Upper lobe of left lung (tissue), 6 donors: ENCODE results near the gene KIF26B. TPM values are rescaled to one million over a fixed set of nuclear protein-coding genes. Genes with fewer than 3 reads are reported as not detected.

ENCODE experiments used
- ATAC-seq, 2 donors: fragments of 200-7000 bp; cut with Tn5 transposase; one replicate each; pipeline ENCODE4 v1.9.1; 2022; ENCODE audit warnings: mild to moderate bottlenecking in 2 of 2, moderate library complexity in 2 of 2; ENCODE audit not compliant: low FRiP score in 2 of 2
- DNase-seq, 2 donors: peaks; one replicate each; pipeline ENCODE4 v3.0.0-alpha.2; 2019 to 2020
- H3K27ac ChIP-seq, 4 donors: fragments of 200-600 bp; sonication (generic); one replicate each; pipeline ENCODE4 v1.5.1; 2016 to 2019
- H3K27me3 ChIP-seq, 4 donors: fragments of 200-600 bp; sonication (generic); one replicate each; pipeline ENCODE4 v1.5.1; 2017 to 2019
- H3K36me3 ChIP-seq, 4 donors: fragments of 200-600 bp; sonication (generic); one replicate each; pipeline ENCODE4 v1.5.1; 2016 to 2019
- H3K4me1 ChIP-seq, 4 donors: fragments of 200-600 bp; sonication (generic); one replicate each; pipeline ENCODE4 v1.5.1; 2018 to 2019
- H3K4me3 ChIP-seq, 4 donors: fragments of 200-600 bp; sonication (generic); one replicate each; pipeline ENCODE4 v1.5.1; 2017 to 2019; ENCODE audit warnings: mild to moderate bottlenecking in 2 of 4, moderate library complexity in 1 of 4
- H3K9me3 ChIP-seq, 4 donors: fragments of 200-600 bp; sonication (generic); one replicate each; pipeline ENCODE4 v1.5.1; 2018 to 2019
- CTCF ChIP-seq, 6 experiments: fragments of 450-650 bp in 4 of 6; fragments of 200-600 bp in 2 of 6; sonication (generic) in 2 of 6; IDR thresholded peaks; one replicate each; pipeline ENCODE4 v1.5.1; 2016 to 2019; ENCODE audit warnings: antibody characterized with exemption in 6 of 6
- EP300 ChIP-seq, 4 donors: sonication (generic); formaldehyde crosslinking; IDR thresholded peaks; one replicate each; pipeline ENCODE4 v1.5.1; 2017; ENCODE audit warnings: antibody characterized with exemption in 4 of 4, control low read depth in 2 of 4
- POLR2A ChIP-seq, 4 donors: fragments of 450-650 bp; IDR thresholded peaks; one replicate each; pipeline ENCODE4 v1.5.1; 2016 to 2017; ENCODE audit warnings: antibody characterized with exemption in 4 of 4, mild to moderate bottlenecking in 2 of 4
- POLR2AphosphoS5 ChIP-seq, 2 donors: sonication (generic); formaldehyde crosslinking; IDR thresholded peaks; one replicate each; pipeline ENCODE4 v1.5.1; 2017; ENCODE audit warnings: antibody characterized with exemption in 2 of 2
- WGBS, 2 donors: methylation state at CpG; one replicate each; pipeline ENCODE4 v1.1.5; 2017 to 2018; 5-methylcytosine and 5-hydroxymethylcytosine counted together
- total RNA-seq, 6 donors: library from RNA; depleted of rRNA in 4 of 6; stranded (reverse); fragments of >200 nt in 4 of 6; gene quantifications; one replicate each; pipeline versions ENCODE4 v1.1.0 to v1.2.1, GENCODE V29; 2016 to 2021
- donor health status: DM: no; HTN: no; CAD: no; lungs with moderate emphysema.
- donor health status: DM: no; HTN: yes; CAD: no; lungs with severe emphysema.

The KIF26B gene
- total RNA-seq, 6 donors from 2014 or later, result 1.2 to 4.3 (median 2.1) TPM

- Histone ChIP-seq H3K9me3 (no peaks in the 10 kb centered on the region), H3K4me1 (no peaks in the 10 kb centered on the region), H3K27me3 (no peaks in the 10 kb centered on the region), H3K36me3 (no peaks in the 10 kb centered on the region), H3K27ac (no peak overlapping the region), H3K4me3 (no peak overlapping the region)
- 83 to 86% methylated on average over 6 of the region's 6 CpGs for WGBS, 2 donors
- no peak for ATAC-seq
- no peak for DNase-seq
- TF ChIP-seq POLR2AphosphoS5 (IDR thresholded peaks at IDR 0.05) (no peak), EP300 (IDR thresholded peaks at IDR 0.05) (no peak), CTCF (IDR thresholded peaks at IDR 0.05) (no peak), POLR2A (IDR thresholded peaks at IDR 0.05) (no peak)
Measured at GRCh38 chr1:245469006-245469405, 314.2 kb downstream of the KIF26B start.

- DNase-seq (no peak), ATAC-seq (no peak)
- WGBS, 2 donors, result 90 to 96% methylated on average over 6 of the region's 6 CpGs
Measured at GRCh38 chr1:245469734-245470133, 314.9 kb downstream of the KIF26B start.

GRCh38 chr1:245475126-245475525 is 320.3 kb downstream of the KIF26B start:
- Histone ChIP-seq H3K4me3 (no peak overlapping the region), H3K27ac (no peak overlapping the region), H3K4me1 (no peaks in the 10 kb centered on the region), H3K27me3 (no peaks in the 10 kb centered on the region), H3K36me3 (no peaks in the 10 kb centered on the region), H3K9me3 (no peaks in the 10 kb centered on the region)
- 80 to 91% methylated on average over 7 of the region's 7 CpGs for WGBS, 2 donors
- ATAC-seq (no peak), DNase-seq (no peak)
- no peak for TF ChIP-seq POLR2AphosphoS5 (IDR thresholded peaks at IDR 0.05)

More at GRCh38 chr1:245469734-245470133, 314.9 kb downstream of the KIF26B start:
- H3K27me3 ChIP-seq, result no peaks in the 10 kb centered on the region
- no peak overlapping the region for H3K27ac ChIP-seq
- no peaks in the 10 kb centered on the region for H3K9me3 ChIP-seq
- no peaks in the 10 kb centered on the region for H3K36me3 ChIP-seq
- no peak overlapping the region for H3K4me3 ChIP-seq
- TF ChIP-seq POLR2A (IDR thresholded peaks at IDR 0.05) (no peak), EP300 (IDR thresholded peaks at IDR 0.05) (no peak)
- H3K4me1 ChIP-seq, result no peaks in the 10 kb centered on the region

- WGBS, 2 donors, result 78% methylated on average over 6 of the region's 6 CpGs
- no peaks in the 10 kb centered on the region for H3K27me3 ChIP-seq
- H3K4me3 ChIP-seq, result no peak overlapping the region
- ATAC-seq, result no peak
- H3K27ac ChIP-seq, result no peak overlapping the region
- H3K9me3 ChIP-seq, result no peaks in the 10 kb centered on the region
- no peaks in the 10 kb centered on the region for H3K4me1 ChIP-seq
- no peaks in the 10 kb centered on the region for H3K36me3 ChIP-seq
- TF ChIP-seq CTCF (IDR thresholded peaks at IDR 0.05) (no peak), POLR2AphosphoS5 (IDR thresholded peaks at IDR 0.05) (no peak), EP300 (IDR thresholded peaks at IDR 0.05) (no peak), POLR2A (IDR thresholded peaks at IDR 0.05) (no peak)
- DNase-seq, result no peak
Measured at GRCh38 chr1:245475961-245476516, 321.3 kb downstream of the KIF26B start.

- Histone ChIP-seq H3K36me3 (no peaks in the 10 kb centered on the region), H3K27ac (no peak overlapping the region)
- no peak for TF ChIP-seq POLR2AphosphoS5 (IDR thresholded peaks at IDR 0.05)
- TF ChIP-seq EP300 (IDR thresholded peaks at IDR 0.05), result no peak
- no peak for TF ChIP-seq POLR2A (IDR thresholded peaks at IDR 0.05)
- no peak for TF ChIP-seq CTCF (IDR thresholded peaks at IDR 0.05)
Measured at GRCh38 chr1:245477941-245478340, 323.2 kb downstream of the KIF26B start.

GRCh38 chr1:245480393-245481120 is 325.8 kb downstream of the KIF26B start:
- no peaks in the 10 kb centered on the region for H3K27me3 ChIP-seq
- 66 to 72% methylated on average over 6 of the region's 6 CpGs for WGBS, 2 donors
- TF ChIP-seq POLR2AphosphoS5 (IDR thresholded peaks at IDR 0.05), result no peak
- TF ChIP-seq POLR2A (IDR thresholded peaks at IDR 0.05), result no peak
- TF ChIP-seq CTCF (IDR thresholded peaks at IDR 0.05), result no peak
- TF ChIP-seq EP300 (IDR thresholded peaks at IDR 0.05), result no peak
- no peaks in the 10 kb centered on the region for H3K36me3 ChIP-seq
- no peak overlapping the region for H3K4me3 ChIP-seq
- DNase-seq, result no peak
- H3K4me1 ChIP-seq, result no peaks in the 10 kb centered on the region
- no peak for ATAC-seq
- H3K27ac ChIP-seq, result no peak overlapping the region
- no peaks in the 10 kb centered on the region for H3K9me3 ChIP-seq

More at GRCh38 chr1:245477941-245478340, 323.2 kb downstream of the KIF26B start:
- Histone ChIP-seq H3K4me1 (no peaks in the 10 kb centered on the region), H3K4me3 (no peak overlapping the region), H3K9me3 (no peaks in the 10 kb centered on the region), H3K27me3 (no peaks in the 10 kb centered on the region)
- ATAC-seq, result no peak
- no peak for DNase-seq
- WGBS, 2 donors, result 84 to 86% methylated on average over 8 of the region's 8 CpGs
